Measurements from ENCODE around the gene DIPK1B.

Gene DIPK1B

GRCh38 chr9:136756836-136757235, 44.5 kb downstream of the DIPK1B start:
- TF ChIP-seq CTCF (IDR thresholded peaks at IDR 0.05; ENCODE audit: borderline replicate concordance, extremely low read depth, low read length, poor library complexity, severe bottlenecking), result no peak
- no peak for TF ChIP-seq EZH2 (IDR thresholded peaks at IDR 0.05; ENCODE audit: borderline replicate concordance, low read depth, low read length, severe bottlenecking)
- H3K4me3 ChIP-seq (ENCODE audit: low read depth in 1 of 2, low read length in 2 of 2), result no peak overlapping the region
- H3K79me2 ChIP-seq (ENCODE audit: insufficient read depth, low read length), result no peaks in the 10 kb centered on the region
- ATAC-seq (ENCODE audit: insufficient read depth, low read depth) (no peak), DNase-seq (no peak)
- H2AFZ ChIP-seq (ENCODE audit: low read depth, low read length), result no peak overlapping the region
- H3K36me3 ChIP-seq (ENCODE audit: insufficient read depth, low read length), result no peaks in the 10 kb centered on the region
- no peaks in the 10 kb centered on the region for H3K27me3 ChIP-seq (ENCODE audit: insufficient read depth, low read length, poor library complexity)
- no peak overlapping the region for H3K9ac ChIP-seq (ENCODE audit: low read depth, low read length)
- no peaks in the 10 kb centered on the region for H4K20me1 ChIP-seq (ENCODE audit: insufficient read depth, low read length)
- no peaks in the 10 kb centered on the region for H3K4me1 ChIP-seq (ENCODE audit: insufficient read depth, low read length)
- H3K9me3 ChIP-seq (ENCODE audit: insufficient read depth, low read length, severe bottlenecking), result no peaks in the 10 kb centered on the region
- no peak overlapping the region for H3K4me2 ChIP-seq (ENCODE audit: insufficient read depth, low read length)
- no peak overlapping the region for H3K27ac ChIP-seq (ENCODE audit: low read length)

- DNase-seq, result no peak
- H3K79me2 ChIP-seq (ENCODE audit: insufficient read depth, low read length), result no peaks in the 10 kb centered on the region
- no peaks in the 10 kb centered on the region for H3K4me1 ChIP-seq (ENCODE audit: insufficient read depth, low read length)
- H3K9ac ChIP-seq (ENCODE audit: low read depth, low read length), result no peak overlapping the region
- no peak overlapping the region for H3K4me2 ChIP-seq (ENCODE audit: insufficient read depth, low read length)
- H3K9me3 ChIP-seq (ENCODE audit: insufficient read depth, low read length, severe bottlenecking), result no peaks in the 10 kb centered on the region
- no peak overlapping the region for H3K27ac ChIP-seq (ENCODE audit: low read length)
- no peak overlapping the region for H3K4me3 ChIP-seq (ENCODE audit: low read depth in 1 of 2, low read length in 2 of 2)
- H4K20me1 ChIP-seq (ENCODE audit: insufficient read depth, low read length), result no peaks in the 10 kb centered on the region
- H3K27me3 ChIP-seq (ENCODE audit: insufficient read depth, low read length, poor library complexity), result no peaks in the 10 kb centered on the region
- H3K36me3 ChIP-seq (ENCODE audit: insufficient read depth, low read length), result no peaks in the 10 kb centered on the region
- no peak for ATAC-seq (ENCODE audit: insufficient read depth, low read depth)
- no peak overlapping the region for H2AFZ ChIP-seq (ENCODE audit: low read depth, low read length)
- TF ChIP-seq CTCF (IDR thresholded peaks at IDR 0.05; ENCODE audit: borderline replicate concordance, extremely low read depth, low read length, poor library complexity, severe bottlenecking), result no peak
- no peak for TF ChIP-seq EZH2 (IDR thresholded peaks at IDR 0.05; ENCODE audit: borderline replicate concordance, low read depth, low read length, severe bottlenecking)
Measured at GRCh38 chr9:136757328-136757727, 45.0 kb downstream of the DIPK1B start.

- H3K4me1 ChIP-seq (ENCODE audit: insufficient read depth, low read length), result no peaks in the 10 kb centered on the region
- H3K4me2 ChIP-seq (ENCODE audit: insufficient read depth, low read length), result no peak overlapping the region
- no peaks in the 10 kb centered on the region for H3K79me2 ChIP-seq (ENCODE audit: insufficient read depth, low read length)
- ATAC-seq (ENCODE audit: insufficient read depth, low read depth), result no peak
- no peaks in the 10 kb centered on the region for H3K36me3 ChIP-seq (ENCODE audit: insufficient read depth, low read length)
- H4K20me1 ChIP-seq (ENCODE audit: insufficient read depth, low read length), result no peaks in the 10 kb centered on the region
- H3K27me3 ChIP-seq (ENCODE audit: insufficient read depth, low read length, poor library complexity), result no peaks in the 10 kb centered on the region
- no peak overlapping the region for H2AFZ ChIP-seq (ENCODE audit: low read depth, low read length)
- TF ChIP-seq CTCF (IDR thresholded peaks at IDR 0.05; ENCODE audit: borderline replicate concordance, extremely low read depth, low read length, poor library complexity, severe bottlenecking) (no peak), EZH2 (IDR thresholded peaks at IDR 0.05; ENCODE audit: borderline replicate concordance, low read depth, low read length, severe bottlenecking) (no peak)
- H3K4me3 ChIP-seq (ENCODE audit: low read depth in 1 of 2, low read length in 2 of 2), result no peak overlapping the region
- H3K9me3 ChIP-seq (ENCODE audit: insufficient read depth, low read length, severe bottlenecking), result no peaks in the 10 kb centered on the region
- H3K27ac ChIP-seq (ENCODE audit: low read length), result no peak overlapping the region
- no peak for DNase-seq
- H3K9ac ChIP-seq (ENCODE audit: low read depth, low read length), result no peak overlapping the region
Measured at GRCh38 chr9:136757751-136758140, 45.4 kb downstream of the DIPK1B start.

GRCh38 chr9:136759001-136759400, 46.6 kb downstream of the DIPK1B start:
- Histone ChIP-seq H2AFZ (ENCODE audit: low read depth, low read length) (no peak overlapping the region), H4K20me1 (ENCODE audit: insufficient read depth, low read length) (no peaks in the 10 kb centered on the region), H3K4me2 (ENCODE audit: insufficient read depth, low read length) (no peak overlapping the region), H3K27me3 (ENCODE audit: insufficient read depth, low read length, poor library complexity) (no peaks in the 10 kb centered on the region), H3K4me1 (ENCODE audit: insufficient read depth, low read length) (no peaks in the 10 kb centered on the region), H3K27ac (ENCODE audit: low read length) (no peak overlapping the region), H3K4me3 (ENCODE audit: low read depth in 1 of 2, low read length in 2 of 2) (no peak overlapping the region), H3K9me3 (ENCODE audit: insufficient read depth, low read length, severe bottlenecking) (no peaks in the 10 kb centered on the region), H3K9ac (ENCODE audit: low read depth, low read length) (no peak overlapping the region), H3K79me2 (ENCODE audit: insufficient read depth, low read length) (no peaks in the 10 kb centered on the region), H3K36me3 (ENCODE audit: insufficient read depth, low read length) (no peaks in the 10 kb centered on the region)
- ATAC-seq (ENCODE audit: insufficient read depth, low read depth), result no peak
- DNase-seq, result no peak
- TF ChIP-seq CTCF (IDR thresholded peaks at IDR 0.05; ENCODE audit: borderline replicate concordance, extremely low read depth, low read length, poor library complexity, severe bottlenecking), result no peak
- TF ChIP-seq EZH2 (IDR thresholded peaks at IDR 0.05; ENCODE audit: borderline replicate concordance, low read depth, low read length, severe bottlenecking), result no peak
